ENCODE results near the gene FAM20A.

Gene FAM20A

DNA sequence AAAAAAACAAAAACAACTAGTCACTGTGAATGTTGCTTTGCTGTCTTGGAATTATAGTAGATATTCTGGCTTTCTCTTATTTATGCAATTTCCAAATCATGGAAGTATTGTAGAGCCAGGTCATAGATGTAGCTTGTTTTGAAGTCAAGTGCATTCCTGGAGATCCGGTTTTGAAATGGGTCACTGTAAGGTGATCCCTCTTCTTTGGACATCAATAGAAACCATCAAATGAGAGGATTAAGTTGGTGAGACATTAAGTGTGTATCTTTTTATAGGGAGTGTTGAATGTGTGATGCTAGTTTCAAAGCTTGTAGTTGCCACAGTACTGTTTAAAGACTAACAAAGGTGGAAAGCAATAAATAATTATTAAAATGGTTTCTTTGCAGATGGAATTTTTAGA is 84.4 kb downstream of the FAM20A start:
- TF ChIP-seq, protein P1, sequence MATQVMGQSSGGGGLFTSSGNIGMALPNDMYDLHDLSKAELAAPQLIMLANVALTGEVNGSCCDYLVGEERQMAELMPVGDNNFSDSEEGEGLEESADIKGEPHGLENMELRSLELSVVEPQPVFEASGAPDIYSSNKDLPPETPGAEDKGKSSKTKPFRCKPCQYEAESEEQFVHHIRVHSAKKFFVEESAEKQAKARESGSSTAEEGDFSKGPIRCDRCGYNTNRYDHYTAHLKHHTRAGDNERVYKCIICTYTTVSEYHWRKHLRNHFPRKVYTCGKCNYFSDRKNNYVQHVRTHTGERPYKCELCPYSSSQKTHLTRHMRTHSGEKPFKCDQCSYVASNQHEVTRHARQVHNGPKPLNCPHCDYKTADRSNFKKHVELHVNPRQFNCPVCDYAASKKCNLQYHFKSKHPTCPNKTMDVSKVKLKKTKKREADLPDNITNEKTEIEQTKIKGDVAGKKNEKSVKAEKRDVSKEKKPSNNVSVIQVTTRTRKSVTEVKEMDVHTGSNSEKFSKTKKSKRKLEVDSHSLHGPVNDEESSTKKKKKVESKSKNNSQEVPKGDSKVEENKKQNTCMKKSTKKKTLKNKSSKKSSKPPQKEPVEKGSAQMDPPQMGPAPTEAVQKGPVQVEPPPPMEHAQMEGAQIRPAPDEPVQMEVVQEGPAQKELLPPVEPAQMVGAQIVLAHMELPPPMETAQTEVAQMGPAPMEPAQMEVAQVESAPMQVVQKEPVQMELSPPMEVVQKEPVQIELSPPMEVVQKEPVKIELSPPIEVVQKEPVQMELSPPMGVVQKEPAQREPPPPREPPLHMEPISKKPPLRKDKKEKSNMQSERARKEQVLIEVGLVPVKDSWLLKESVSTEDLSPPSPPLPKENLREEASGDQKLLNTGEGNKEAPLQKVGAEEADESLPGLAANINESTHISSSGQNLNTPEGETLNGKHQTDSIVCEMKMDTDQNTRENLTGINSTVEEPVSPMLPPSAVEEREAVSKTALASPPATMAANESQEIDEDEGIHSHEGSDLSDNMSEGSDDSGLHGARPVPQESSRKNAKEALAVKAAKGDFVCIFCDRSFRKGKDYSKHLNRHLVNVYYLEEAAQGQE (IDR thresholded peaks at IDR 0.05; ENCODE audit: low read depth), result no peak
- no peak for TF ChIP-seq EP300 (IDR thresholded peaks at IDR 0.05; ENCODE audit: borderline replicate concordance)
- TF ChIP-seq TCF12 (IDR thresholded peaks at IDR 0.05; ENCODE audit: low read depth), result no peak
- TF ChIP-seq TEAD4 (IDR thresholded peaks at IDR 0.05), result no peak
- no peak for TF ChIP-seq MAX (IDR thresholded peaks at IDR 0.05)
- no peak for TF ChIP-seq USF1 (IDR thresholded peaks at IDR 0.05)
- no peak for TF ChIP-seq NFIC (IDR thresholded peaks at IDR 0.05)
- TF ChIP-seq FOXM1 (IDR thresholded peaks at IDR 0.05; ENCODE audit: borderline replicate concordance, low read depth), result no peak

- TF ChIP-seq RAD21 (IDR thresholded peaks at IDR 0.05; ENCODE audit: low read depth), result no peak
- TF ChIP-seq NFIC (IDR thresholded peaks at IDR 0.05), result no peak
- TF ChIP-seq YY1 (IDR thresholded peaks at IDR 0.05; ENCODE audit: low read depth), result no peak
Observed at GRCh38 chr17:68514831-68515635, 86.1 kb downstream of the FAM20A start.

GRCh38 chr17:68513932-68514331 is 87.2 kb downstream of the FAM20A start:
- TF ChIP-seq MAX (IDR thresholded peaks at IDR 0.05) (no peak), TAF1 (IDR thresholded peaks at IDR 0.05; ENCODE audit: low read depth) (no peak), USF1 (IDR thresholded peaks at IDR 0.05) (no peak), RAD21 (IDR thresholded peaks at IDR 0.05; ENCODE audit: low read depth) (no peak), YY1 (IDR thresholded peaks at IDR 0.05; ENCODE audit: low read depth) (no peak), TCF12 (IDR thresholded peaks at IDR 0.05; ENCODE audit: low read depth) (no peak), CREB1 (IDR thresholded peaks at IDR 0.05; ENCODE audit: low read depth) (no peak), ZBTB7A (IDR thresholded peaks at IDR 0.05; ENCODE audit: low read depth) (no peak), EP300 (IDR thresholded peaks at IDR 0.05; ENCODE audit: borderline replicate concordance) (no peak), EGR1 (IDR thresholded peaks at IDR 0.05) (no peak), TEAD4 (IDR thresholded peaks at IDR 0.05) (no peak), CEBPB (IDR thresholded peaks at IDR 0.05) (no peak), NFIC (IDR thresholded peaks at IDR 0.05) (no peak), FOXM1 (IDR thresholded peaks at IDR 0.05; ENCODE audit: borderline replicate concordance, low read depth) (no peak)
- TF ChIP-seq, protein P1 (IDR thresholded peaks at IDR 0.05; ENCODE audit: low read depth), result no peak

DNA sequence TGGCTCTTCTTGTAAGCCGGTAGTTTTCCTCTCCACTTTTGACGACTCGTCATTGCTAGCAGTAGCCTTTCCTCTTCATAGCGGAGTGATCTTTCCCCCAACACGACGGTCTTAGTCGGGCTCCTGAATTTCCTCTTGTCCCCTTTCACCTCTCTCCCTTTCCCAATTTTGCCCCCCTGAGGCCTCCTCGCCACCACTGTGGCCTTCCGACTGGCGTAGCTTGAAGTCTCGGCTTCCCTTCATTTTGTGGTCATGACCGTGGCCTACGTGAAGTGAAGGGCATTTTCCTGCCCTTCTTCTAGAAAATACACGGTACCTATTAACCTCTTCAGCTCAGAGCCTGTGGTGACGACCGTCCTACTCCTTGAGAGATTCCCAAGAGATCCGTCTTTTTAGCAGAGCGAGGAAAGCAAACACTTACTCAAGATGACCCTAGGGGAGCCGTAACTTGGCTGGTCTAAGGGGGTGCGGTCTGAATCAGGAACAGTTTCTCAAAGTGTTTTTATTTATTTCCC is 88.2 kb downstream of the FAM20A start:
- TF ChIP-seq CEBPB (IDR thresholded peaks at IDR 0.05) (no peak), USF1 (IDR thresholded peaks at IDR 0.05) (no peak), EP300 (IDR thresholded peaks at IDR 0.05; ENCODE audit: borderline replicate concordance) (no peak), TCF12 (IDR thresholded peaks at IDR 0.05; ENCODE audit: low read depth) (no peak), RAD21 (IDR thresholded peaks at IDR 0.05; ENCODE audit: low read depth) (no peak), NFIC (IDR thresholded peaks at IDR 0.05) (no peak), TAF1 (IDR thresholded peaks at IDR 0.05; ENCODE audit: low read depth) (no peak), MAX (IDR thresholded peaks at IDR 0.05) (no peak), CREB1 (IDR thresholded peaks at IDR 0.05; ENCODE audit: low read depth) (no peak), TEAD4 (IDR thresholded peaks at IDR 0.05) (no peak), YY1 (IDR thresholded peaks at IDR 0.05; ENCODE audit: low read depth) (no peak), ZBTB7A (IDR thresholded peaks at IDR 0.05; ENCODE audit: low read depth) (no peak; the same call in 1 of the 2 replicates), FOXM1 (IDR thresholded peaks at IDR 0.05; ENCODE audit: borderline replicate concordance, low read depth) (no peak), EGR1 (IDR thresholded peaks at IDR 0.05) (no peak)
- TF ChIP-seq, protein P1 (IDR thresholded peaks at IDR 0.05; ENCODE audit: low read depth), result no peak
